ENCODE results near the gene NSUN4.

Gene NSUN4

GRCh38 chr1:46341222-46342083 lies 846 bp downstream of the NSUN4 start:
- H3K27ac ChIP-seq (replicated peaks), result peak overlapping the region; percentile 93
- TF ChIP-seq GABPA (IDR thresholded peaks at IDR 0.05; ENCODE audit: low read depth) (no peak), CTCF (IDR thresholded peaks at IDR 0.05; ENCODE audit: insufficient read depth, low read length) (no peak), REST (IDR thresholded peaks at IDR 0.05; ENCODE audit: insufficient replicate concordance, low read depth) (no peak), POLR2AphosphoS5 (IDR thresholded peaks at IDR 0.05; ENCODE audit: low read depth) (no peak), SPI1 (IDR thresholded peaks at IDR 0.05; ENCODE audit: borderline replicate concordance, low read depth) (no peak)
- no peaks in the 10 kb centered on the region for H3K27me3 ChIP-seq (ENCODE audit: insufficient read depth, poor library complexity, severe bottlenecking)
- DNase-seq (ENCODE audit: low read depth in 1 of 2, low spot score in 1 of 2), result no peak
- H3K4me3 ChIP-seq (replicated peaks; ENCODE audit: insufficient read depth, low read length), result peak overlapping the region; percentile 62

- no peaks in the 10 kb centered on the region for H3K27me3 ChIP-seq (ENCODE audit: insufficient read depth, poor library complexity, severe bottlenecking)
- TF ChIP-seq CTCF (IDR thresholded peaks at IDR 0.05; ENCODE audit: insufficient read depth, low read length) (peak; percentile 40), REST (IDR thresholded peaks at IDR 0.05; ENCODE audit: insufficient replicate concordance, low read depth) (no peak), SPI1 (IDR thresholded peaks at IDR 0.05; ENCODE audit: borderline replicate concordance, low read depth) (no peak)
- no peak overlapping the region for H3K27ac ChIP-seq (replicated peaks)
- DNase-seq (ENCODE audit: low read depth in 1 of 2, low spot score in 1 of 2), result peak; percentile 12 to 18
- no peak overlapping the region for H3K4me3 ChIP-seq (replicated peaks; ENCODE audit: insufficient read depth, low read length)
Observed at GRCh38 chr1:46342084-46342656, 1.6 kb downstream of the NSUN4 start.

GRCh38 chr1:46342677-46343350 lies 2.2 kb downstream of the NSUN4 start:
- Histone ChIP-seq H3K27me3 (ENCODE audit: insufficient read depth, poor library complexity, severe bottlenecking) (no peaks in the 10 kb centered on the region), H3K27ac (replicated peaks) (no peak overlapping the region), H3K4me3 (replicated peaks; ENCODE audit: insufficient read depth, low read length) (no peak overlapping the region)
- no peak for DNase-seq (ENCODE audit: low read depth in 1 of 2, low spot score in 1 of 2)
- TF ChIP-seq GABPA (IDR thresholded peaks at IDR 0.05; ENCODE audit: low read depth) (no peak), REST (IDR thresholded peaks at IDR 0.05; ENCODE audit: insufficient replicate concordance, low read depth) (no peak), SPI1 (IDR thresholded peaks at IDR 0.05; ENCODE audit: borderline replicate concordance, low read depth) (no peak), CTCF (IDR thresholded peaks at IDR 0.05; ENCODE audit: insufficient read depth, low read length) (no peak), POLR2AphosphoS5 (IDR thresholded peaks at IDR 0.05; ENCODE audit: low read depth) (no peak)
